Loucy (cell line): ENCODE measurements around the gene INO80C.

Experiments
- EZH2phosphoT487 ChIP-seq: fragments of 200-600 bp; IDR thresholded peaks from 2 replicates; pipeline ENCODE4 v1.6.1; 2018; ENCODE audit warnings: antibody characterized with exemption, mild to moderate bottlenecking, moderate library complexity, borderline replicate concordance
- TF ChIP-seq, protein P1 (sequence below): fragments of 200-600 bp; sonication (generic); conservative IDR thresholded peaks from 2 replicates; pipeline ENCODE4 v1.5.1; 2014; ENCODE audit warnings: mild to moderate bottlenecking, antibody characterized with exemption, low read length

DNA sequence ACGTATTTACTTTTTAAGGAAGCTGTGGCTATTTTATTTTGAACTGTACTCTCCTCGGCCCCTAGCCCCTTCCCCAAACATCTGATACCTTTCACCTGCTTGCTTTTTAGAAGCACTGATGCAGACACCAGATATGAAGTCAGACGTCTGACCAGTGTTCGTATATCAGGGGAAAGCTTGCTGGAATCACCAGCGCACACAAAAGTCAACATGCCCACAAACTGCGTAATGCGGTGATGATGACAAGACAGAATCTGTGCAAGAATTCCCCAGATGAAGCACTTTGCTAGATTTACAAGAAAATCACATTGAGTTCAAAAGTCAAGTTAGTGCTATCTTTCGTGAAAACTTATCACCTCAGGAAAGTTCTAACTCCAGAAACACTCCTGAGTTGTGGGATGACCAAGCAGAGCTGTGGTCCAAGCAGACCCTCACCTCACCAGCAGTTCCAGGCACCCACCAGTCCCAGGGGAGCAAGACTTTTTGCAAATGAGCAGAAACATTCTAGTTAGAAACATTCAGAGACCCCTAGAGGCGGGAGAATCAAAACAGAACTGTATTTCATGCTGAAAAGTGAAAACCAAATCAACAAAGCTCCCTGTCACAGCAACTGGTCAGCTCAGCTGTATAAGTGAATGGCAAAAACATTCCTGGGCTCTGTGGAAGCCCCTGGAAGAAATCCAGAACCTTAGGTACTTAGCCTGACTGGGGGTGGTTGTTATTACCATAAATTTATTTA lies 55.7 kb downstream of the INO80C start:
- TF ChIP-seq, protein P1, sequence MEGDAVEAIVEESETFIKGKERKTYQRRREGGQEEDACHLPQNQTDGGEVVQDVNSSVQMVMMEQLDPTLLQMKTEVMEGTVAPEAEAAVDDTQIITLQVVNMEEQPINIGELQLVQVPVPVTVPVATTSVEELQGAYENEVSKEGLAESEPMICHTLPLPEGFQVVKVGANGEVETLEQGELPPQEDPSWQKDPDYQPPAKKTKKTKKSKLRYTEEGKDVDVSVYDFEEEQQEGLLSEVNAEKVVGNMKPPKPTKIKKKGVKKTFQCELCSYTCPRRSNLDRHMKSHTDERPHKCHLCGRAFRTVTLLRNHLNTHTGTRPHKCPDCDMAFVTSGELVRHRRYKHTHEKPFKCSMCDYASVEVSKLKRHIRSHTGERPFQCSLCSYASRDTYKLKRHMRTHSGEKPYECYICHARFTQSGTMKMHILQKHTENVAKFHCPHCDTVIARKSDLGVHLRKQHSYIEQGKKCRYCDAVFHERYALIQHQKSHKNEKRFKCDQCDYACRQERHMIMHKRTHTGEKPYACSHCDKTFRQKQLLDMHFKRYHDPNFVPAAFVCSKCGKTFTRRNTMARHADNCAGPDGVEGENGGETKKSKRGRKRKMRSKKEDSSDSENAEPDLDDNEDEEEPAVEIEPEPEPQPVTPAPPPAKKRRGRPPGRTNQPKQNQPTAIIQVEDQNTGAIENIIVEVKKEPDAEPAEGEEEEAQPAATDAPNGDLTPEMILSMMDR: peak; percentile 27; the same call in 1 of the 2 replicates
- no peak for TF ChIP-seq EZH2phosphoT487
